SH-SY5Y (cell line): ENCODE results near the gene NBL1.

Experiments used
- GATA2 ChIP-seq: IDR thresholded peaks from 2 replicates; pipeline ENCODE4 v1.6.1; 2011; ENCODE audit warnings: mild to moderate bottlenecking, low read depth, low read length
- GATA3 ChIP-seq: IDR thresholded peaks from 2 replicates; pipeline ENCODE4 v1.6.1; 2011; ENCODE audit warnings: low read depth, mild to moderate bottlenecking, low read length, moderate library complexity

GRCh38 chr1:19621274-19621950, 22.7 kb upstream of the NBL1 start:
- TF ChIP-seq GATA2 (no peak), GATA3 (no peak)
